HEK293 (cell line): ENCODE measurements around the gene CASKIN1.

Source experiments
- ZBTB21 ChIP-seq: fragments of 450-650 bp; formaldehyde crosslinking; IDR thresholded peaks from 2 replicates; pipeline ENCODE4 v1.5.1; 2017; ENCODE audit warnings: missing biosample characterization, missing genetic modification characterization
- TF ChIP-seq, protein P1 (sequence below): fragments of 450-650 bp; formaldehyde crosslinking; IDR thresholded peaks from 2 replicates; pipeline ENCODE4 v1.5.1; 2016; ENCODE audit warnings: missing biosample characterization, missing genetic modification characterization
- TF ChIP-seq, protein P2 (sequence below): fragments of 450-650 bp; formaldehyde crosslinking; IDR thresholded peaks from 2 replicates; pipeline ENCODE4 v1.5.1; 2017; ENCODE audit warnings: missing biosample characterization, missing genetic modification characterization

DNA sequence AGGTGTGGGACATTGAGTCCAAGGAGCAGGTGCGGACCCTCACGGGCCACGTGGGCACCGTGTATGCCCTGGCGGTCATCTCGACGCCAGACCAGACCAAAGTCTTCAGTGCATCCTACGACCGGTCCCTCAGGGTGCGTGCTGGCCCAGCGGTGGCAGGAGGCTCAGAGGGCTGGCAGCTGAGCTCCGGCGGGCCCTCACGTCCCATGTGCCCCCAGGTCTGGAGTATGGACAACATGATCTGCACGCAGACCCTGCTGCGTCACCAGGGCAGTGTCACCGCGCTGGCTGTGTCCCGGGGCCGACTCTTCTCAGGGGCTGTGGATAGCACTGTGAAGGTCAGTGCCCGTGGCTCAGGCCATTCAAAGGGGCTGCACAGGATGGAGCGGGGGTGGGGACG is 20.4 kb downstream of the CASKIN1 start:
- TF ChIP-seq, protein P1, sequence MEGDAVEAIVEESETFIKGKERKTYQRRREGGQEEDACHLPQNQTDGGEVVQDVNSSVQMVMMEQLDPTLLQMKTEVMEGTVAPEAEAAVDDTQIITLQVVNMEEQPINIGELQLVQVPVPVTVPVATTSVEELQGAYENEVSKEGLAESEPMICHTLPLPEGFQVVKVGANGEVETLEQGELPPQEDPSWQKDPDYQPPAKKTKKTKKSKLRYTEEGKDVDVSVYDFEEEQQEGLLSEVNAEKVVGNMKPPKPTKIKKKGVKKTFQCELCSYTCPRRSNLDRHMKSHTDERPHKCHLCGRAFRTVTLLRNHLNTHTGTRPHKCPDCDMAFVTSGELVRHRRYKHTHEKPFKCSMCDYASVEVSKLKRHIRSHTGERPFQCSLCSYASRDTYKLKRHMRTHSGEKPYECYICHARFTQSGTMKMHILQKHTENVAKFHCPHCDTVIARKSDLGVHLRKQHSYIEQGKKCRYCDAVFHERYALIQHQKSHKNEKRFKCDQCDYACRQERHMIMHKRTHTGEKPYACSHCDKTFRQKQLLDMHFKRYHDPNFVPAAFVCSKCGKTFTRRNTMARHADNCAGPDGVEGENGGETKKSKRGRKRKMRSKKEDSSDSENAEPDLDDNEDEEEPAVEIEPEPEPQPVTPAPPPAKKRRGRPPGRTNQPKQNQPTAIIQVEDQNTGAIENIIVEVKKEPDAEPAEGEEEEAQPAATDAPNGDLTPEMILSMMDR = no peak
- TF ChIP-seq ZBTB21 (tag by site-specific recombination) = no peak
- TF ChIP-seq, protein P2, sequence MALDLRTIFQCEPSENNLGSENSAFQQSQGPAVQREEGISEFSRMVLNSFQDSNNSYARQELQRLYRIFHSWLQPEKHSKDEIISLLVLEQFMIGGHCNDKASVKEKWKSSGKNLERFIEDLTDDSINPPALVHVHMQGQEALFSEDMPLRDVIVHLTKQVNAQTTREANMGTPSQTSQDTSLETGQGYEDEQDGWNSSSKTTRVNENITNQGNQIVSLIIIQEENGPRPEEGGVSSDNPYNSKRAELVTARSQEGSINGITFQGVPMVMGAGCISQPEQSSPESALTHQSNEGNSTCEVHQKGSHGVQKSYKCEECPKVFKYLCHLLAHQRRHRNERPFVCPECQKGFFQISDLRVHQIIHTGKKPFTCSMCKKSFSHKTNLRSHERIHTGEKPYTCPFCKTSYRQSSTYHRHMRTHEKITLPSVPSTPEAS (tag by site-specific recombination) = no peak
